Retina (tissue), 1 donor: ENCODE results near the gene ADAMTSL3.
A peak's percentile ranks its signal among the peaks of the same experiment; 100 is the strongest.
"Not testable (repeated sequence)": the region's sequence is repeated elsewhere in the genome, so short reads cannot be mapped to it uniquely, and the experiment has no call there.

Experiments used
- DNase-seq: peaks from one replicate; pipeline ENCODE4 v3.0.0-alpha.2; 2016

Gene ADAMTSL3

GRCh38 chr15:84057714-84058331 lies 403.9 kb downstream of the ADAMTSL3 start:
- no peak for DNase-seq

GRCh38 chr15:84063674-84064073 lies 409.8 kb downstream of the ADAMTSL3 start:
- not testable (repeated sequence) for DNase-seq

GRCh38 chr15:84068674-84069073 lies 414.8 kb downstream of the ADAMTSL3 start:
- DNase-seq: not testable (repeated sequence)

- DNase-seq: not testable (repeated sequence)
These were observed 424.1 kb downstream of the ADAMTSL3 start for GRCh38 chr15:84078038-84078437.

GRCh38 chr15:84079325-84079884 lies 425.5 kb downstream of the ADAMTSL3 start:
- DNase-seq: not testable (repeated sequence)

- peak; percentile 95 for DNase-seq
These were observed 426.2 kb downstream of the ADAMTSL3 start for GRCh38 chr15:84079885-84080777.

GRCh38 chr15:84080778-84081084 lies 426.8 kb downstream of the ADAMTSL3 start:
- DNase-seq: not testable (repeated sequence)

- no peak for DNase-seq
These were observed 427.7 kb downstream of the ADAMTSL3 start for GRCh38 chr15:84081391-84082168.

GRCh38 chr15:84082739-84083138 lies 428.8 kb downstream of the ADAMTSL3 start:
- DNase-seq: no peak

- not testable (repeated sequence) for DNase-seq
These were observed 432.1 kb downstream of the ADAMTSL3 start for GRCh38 chr15:84086071-84086470.
